Gastrocnemius medialis (tissue), 4 donors: ENCODE results near the gene CAMSAP1.

ENCODE experiments used
- CTCF ChIP-seq, 5 experiments: fragments of 450-650 bp in 3 of 5; fragments of 200-600 bp in 2 of 5; sonication (generic) in 2 of 5; IDR thresholded peaks in 4 of 5; conservative IDR thresholded peaks in 1 of 5; 1 replicate in 4 of 5; 2 replicates in 1 of 5; pipeline ENCODE4 v1.5.1; 2016 to 2019; ENCODE audit warnings: antibody characterized with exemption in 5 of 5, mild to moderate bottlenecking in 3 of 5, moderate library complexity in 3 of 5
- POLR2A ChIP-seq, 2 donors: fragments of 450-650 bp; IDR thresholded peaks; one replicate each; pipeline ENCODE4 v1.6.1; 2017; ENCODE audit warnings: antibody characterized with exemption in 2 of 2, mild to moderate bottlenecking in 2 of 2, moderate library complexity in 2 of 2

GRCh38 chr9:135772702-135773493, 134.4 kb downstream of the CAMSAP1 start:
- no peak for TF ChIP-seq CTCF (IDR thresholded peaks at IDR 0.05 in 4 of 5, conservative IDR thresholded peaks at IDR 0.05 in 1 of 5)
- TF ChIP-seq POLR2A (IDR thresholded peaks at IDR 0.05) = no peak
